DOHH2 (cell line): ENCODE data around the gene ARID3C.

ENCODE experiments used
- H3F3A ChIP-seq: fragments of 200-600 bp; sonication (generic), shearing (Covaris generic); 2 replicates; pipeline ENCODE4 v1.6.0; 2016; ENCODE audit warnings: antibody characterized with exemption, mild to moderate bottlenecking; ENCODE audit not compliant: control insufficient read depth, insufficient read depth
- H3K27ac ChIP-seq: fragments of 200-600 bp; sonication (generic); 2 replicates; pipeline ENCODE4 v1.5.1; 2014; ENCODE audit warnings: low read depth, mild to moderate bottlenecking, low read length, moderate library complexity
- H3K27me3 ChIP-seq: fragments of 200-600 bp; sonication (generic); 2 replicates; pipeline ENCODE4 v1.6.1; 2014; ENCODE audit warnings: mild to moderate bottlenecking, low read length, mixed read lengths; ENCODE audit not compliant: control insufficient read depth
- H3K36me3 ChIP-seq: fragments of 200-600 bp; sonication (generic); 2 replicates; pipeline ENCODE4 v1.6.1; 2014; ENCODE audit warnings: mild to moderate bottlenecking, low read length, moderate library complexity, mixed read lengths; ENCODE audit not compliant: control insufficient read depth
- H3K4me1 ChIP-seq: fragments of 200-600 bp; sonication (generic); 2 replicates; pipeline ENCODE4 v1.6.1; 2014; ENCODE audit warnings: mild to moderate bottlenecking, low read length, mixed read lengths; ENCODE audit not compliant: control insufficient read depth
- H3K4me2 ChIP-seq: fragments of 200-600 bp; sonication (generic); 2 replicates; pipeline ENCODE4 v1.6.0; 2014; ENCODE audit warnings: mild to moderate bottlenecking, low read length, moderate library complexity
- H3K4me3 ChIP-seq: fragments of 200-600 bp; sonication (generic); 2 replicates; pipeline ENCODE4 v1.5.1; 2014; ENCODE audit warnings: mild to moderate bottlenecking, low read length, mixed read lengths
- H3K79me2 ChIP-seq: fragments of 200-600 bp; sonication (generic); 2 replicates; pipeline ENCODE4 v1.6.1; 2014; ENCODE audit warnings: mild to moderate bottlenecking, low read length, mixed read lengths; ENCODE audit not compliant: control insufficient read depth
- H3K9me2 ChIP-seq: fragments of 200-600 bp; sonication (generic); replicated peaks from 2 replicates; pipeline ENCODE4 v1.6.1; 2014; ENCODE audit warnings: mild to moderate bottlenecking, low read length, mixed read lengths; ENCODE audit not compliant: control insufficient read depth
- H3K9me3 ChIP-seq: fragments of 200-600 bp; sonication (generic); 2 replicates; pipeline ENCODE4 v1.6.1; 2014; ENCODE audit warnings: antibody characterized with exemption, low read length, mixed read lengths; ENCODE audit not compliant: control insufficient read depth, insufficient read depth
- H4K20me1 ChIP-seq: fragments of 200-600 bp; sonication (generic); 2 replicates; pipeline ENCODE4 v1.6.0; 2014; ENCODE audit warnings: low read depth, mild to moderate bottlenecking, antibody characterized with exemption, low read length, moderate library complexity; ENCODE audit not compliant: control insufficient read depth, insufficient read depth
- EZH2phosphoT487 ChIP-seq: fragments of 200-600 bp; sonication (generic); IDR thresholded peaks from 2 replicates; pipeline ENCODE4 v1.6.1; 2017; ENCODE audit warnings: borderline replicate concordance, mild to moderate bottlenecking, antibody characterized with exemption, low read length, moderate library complexity, mixed read lengths
- TF ChIP-seq, protein P1 (sequence below): fragments of 200-600 bp; sonication (generic); IDR thresholded peaks from one replicate; pipeline ENCODE4 v1.5.1; 2014; ENCODE audit warnings: antibody characterized with exemption, mild to moderate bottlenecking, low read depth, low read length; ENCODE audit not compliant: poor library complexity, severe bottlenecking

Gene ARID3C

DNA sequence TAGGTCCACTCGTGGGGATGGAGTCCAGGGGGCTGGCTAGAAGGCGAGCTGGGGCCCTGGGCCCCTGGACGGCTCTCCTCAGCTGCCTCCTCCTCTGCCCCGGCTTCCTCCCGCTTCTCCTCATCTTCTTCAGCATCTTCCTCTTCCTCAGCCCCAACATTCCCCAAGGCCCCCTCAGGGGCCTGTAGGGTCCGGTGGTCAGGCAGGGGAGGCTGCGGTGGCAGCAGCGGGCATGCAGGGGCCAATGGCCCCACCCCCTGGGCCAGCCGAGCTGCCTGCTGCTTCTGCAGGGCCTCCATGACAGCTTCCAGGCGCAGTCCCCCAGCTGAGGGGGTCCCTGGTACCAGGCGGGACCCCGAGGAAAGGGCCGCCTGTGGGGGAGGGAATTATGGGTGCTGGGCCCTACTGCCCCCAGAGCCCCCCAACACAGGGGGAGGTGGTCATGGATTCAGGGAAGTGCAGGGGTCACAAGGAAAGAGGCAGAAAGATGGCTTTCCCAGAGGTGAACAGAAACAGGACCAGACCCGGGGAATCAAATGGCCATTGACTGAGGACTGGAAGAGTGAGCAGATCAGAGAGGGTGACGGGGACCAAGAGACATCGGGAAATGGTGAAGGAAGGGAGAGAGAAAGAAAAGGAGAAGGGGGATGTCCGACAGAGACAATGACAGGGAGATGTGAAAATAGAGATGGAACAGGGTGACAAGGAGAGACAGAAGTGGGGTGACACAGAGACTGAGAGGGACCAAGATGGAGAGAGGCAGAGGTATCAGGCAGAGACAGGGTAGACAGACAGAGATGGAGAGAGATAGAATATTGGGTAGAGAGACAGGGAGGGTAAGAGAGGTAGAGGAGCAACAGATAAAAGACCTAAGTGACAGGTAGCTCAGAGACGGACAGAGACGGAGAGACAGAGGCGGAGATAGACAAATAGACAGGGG lies 880 bp downstream of the ARID3C start:
- no peaks in the 10 kb centered on the region for H4K20me1 ChIP-seq
- no peaks in the 10 kb centered on the region for H3K9me2 ChIP-seq
- peaks cover 13% of the 10 kb centered on the region for H3K4me1 ChIP-seq
- peak overlapping the region; percentile 57 for H3K4me2 ChIP-seq
- TF ChIP-seq, protein P1, sequence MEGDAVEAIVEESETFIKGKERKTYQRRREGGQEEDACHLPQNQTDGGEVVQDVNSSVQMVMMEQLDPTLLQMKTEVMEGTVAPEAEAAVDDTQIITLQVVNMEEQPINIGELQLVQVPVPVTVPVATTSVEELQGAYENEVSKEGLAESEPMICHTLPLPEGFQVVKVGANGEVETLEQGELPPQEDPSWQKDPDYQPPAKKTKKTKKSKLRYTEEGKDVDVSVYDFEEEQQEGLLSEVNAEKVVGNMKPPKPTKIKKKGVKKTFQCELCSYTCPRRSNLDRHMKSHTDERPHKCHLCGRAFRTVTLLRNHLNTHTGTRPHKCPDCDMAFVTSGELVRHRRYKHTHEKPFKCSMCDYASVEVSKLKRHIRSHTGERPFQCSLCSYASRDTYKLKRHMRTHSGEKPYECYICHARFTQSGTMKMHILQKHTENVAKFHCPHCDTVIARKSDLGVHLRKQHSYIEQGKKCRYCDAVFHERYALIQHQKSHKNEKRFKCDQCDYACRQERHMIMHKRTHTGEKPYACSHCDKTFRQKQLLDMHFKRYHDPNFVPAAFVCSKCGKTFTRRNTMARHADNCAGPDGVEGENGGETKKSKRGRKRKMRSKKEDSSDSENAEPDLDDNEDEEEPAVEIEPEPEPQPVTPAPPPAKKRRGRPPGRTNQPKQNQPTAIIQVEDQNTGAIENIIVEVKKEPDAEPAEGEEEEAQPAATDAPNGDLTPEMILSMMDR = no peak
- TF ChIP-seq EZH2phosphoT487 = peak; percentile 87; the same call in 1 of the 2 replicates
- H3K4me3 ChIP-seq = peak overlapping the region; percentile 45
- H3K36me3 ChIP-seq = no peaks in the 10 kb centered on the region
- no peaks in the 10 kb centered on the region for H3K9me3 ChIP-seq
- no peaks in the 10 kb centered on the region for H3F3A ChIP-seq
- H3K27me3 ChIP-seq = peaks cover 65% of the 10 kb centered on the region
- no peaks in the 10 kb centered on the region for H3K79me2 ChIP-seq
- H3K27ac ChIP-seq = no peak overlapping the region

DNA sequence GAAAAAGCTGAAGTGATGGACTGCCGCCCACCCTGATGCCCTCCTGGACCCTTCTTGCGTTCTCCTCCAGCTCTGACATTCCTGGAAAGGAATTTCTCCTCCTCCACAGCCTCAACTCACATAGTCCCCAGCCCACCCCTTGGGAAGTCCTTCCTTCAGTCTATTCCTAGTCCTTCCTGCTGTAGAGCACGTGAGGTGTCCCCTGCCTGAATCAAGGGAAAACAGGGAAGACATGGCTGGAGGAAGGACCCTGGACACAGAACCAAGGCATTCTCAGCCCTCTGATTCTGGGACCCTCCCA lies 3.7 kb downstream of the ARID3C start:
- Histone ChIP-seq H3K27me3 (peaks cover 63% of the 10 kb centered on the region), H3K27ac (no peak overlapping the region), H3K79me2 (no peaks in the 10 kb centered on the region; the same call in 1 of the 2 replicates), H3K36me3 (no peaks in the 10 kb centered on the region), H4K20me1 (no peaks in the 10 kb centered on the region), H3K4me3 (no peak overlapping the region), H3K9me2 (no peaks in the 10 kb centered on the region), H3K9me3 (no peaks in the 10 kb centered on the region; the same call in 1 of the 2 replicates), H3F3A (no peaks in the 10 kb centered on the region), H3K4me1 (peaks cover 20% of the 10 kb centered on the region), H3K4me2 (no peak overlapping the region)
- TF ChIP-seq, protein P1 = no peak
- no peak for TF ChIP-seq EZH2phosphoT487

DNA sequence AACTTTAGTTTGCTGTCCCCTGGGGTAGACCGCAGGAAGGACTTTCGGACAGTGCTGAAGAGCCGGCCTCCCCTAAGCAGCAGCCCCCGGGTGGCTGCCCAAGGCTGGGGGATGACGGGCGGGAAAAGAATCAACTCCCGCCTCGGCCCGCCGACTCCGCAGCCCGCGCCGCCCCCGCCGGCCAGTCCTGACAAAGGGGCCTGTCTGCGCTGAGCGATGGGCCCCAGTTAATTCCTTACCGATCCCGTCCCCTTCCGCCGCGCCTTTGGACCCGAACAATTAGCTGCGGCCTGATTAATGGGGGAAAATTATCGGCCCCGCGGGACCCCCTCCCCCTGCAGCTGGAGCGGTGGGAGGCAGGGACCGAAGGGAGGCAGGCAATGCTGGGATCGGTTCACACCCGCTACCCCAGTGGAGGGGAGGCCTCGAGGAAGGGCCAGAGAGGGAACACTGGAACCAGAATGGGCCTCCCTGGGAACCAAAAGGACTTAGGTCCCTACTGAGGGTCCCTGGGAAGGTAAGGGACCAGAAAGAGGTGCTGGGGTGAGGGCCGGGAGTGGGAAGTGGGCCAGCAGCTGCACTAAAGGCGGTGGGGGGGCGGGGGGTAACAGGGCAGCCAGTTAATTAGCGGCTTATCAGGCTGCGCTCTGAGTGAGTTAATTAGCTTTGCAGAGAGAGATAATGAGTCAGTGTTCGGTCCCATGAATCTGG lies 4.2 kb downstream of the ARID3C start:
- H3K4me1 ChIP-seq = peaks cover 22% of the 10 kb centered on the region
- H4K20me1 ChIP-seq = no peaks in the 10 kb centered on the region
- no peaks in the 10 kb centered on the region for H3F3A ChIP-seq
- no peaks in the 10 kb centered on the region for H3K9me2 ChIP-seq
- H3K27ac ChIP-seq = no peak overlapping the region
- peaks cover 4% of the 10 kb centered on the region for H3K79me2 ChIP-seq
- H3K27me3 ChIP-seq = peaks cover 58% of the 10 kb centered on the region
- no peak overlapping the region for H3K4me3 ChIP-seq
- H3K4me2 ChIP-seq = no peak overlapping the region
- no peaks in the 10 kb centered on the region; the same call in 1 of the 2 replicates for H3K9me3 ChIP-seq
- H3K36me3 ChIP-seq = no peaks in the 10 kb centered on the region
- TF ChIP-seq, protein P1 = no peak
- TF ChIP-seq EZH2phosphoT487 = no peak
